GM19468 (cell line): ENCODE results near the gene CNTROB.
A peak's percentile ranks its signal among the peaks of the same experiment; 100 is the strongest.

Experiments used
- ATAC-seq: cut with Tn5 transposase; IDR thresholded peaks from one replicate; pipeline ENCODE4 v1.9.1; 2021; ENCODE audit warnings: mild to moderate bottlenecking, moderate library complexity, moderate number of reproducible peaks; ENCODE audit not compliant: unreplicated experiment; ENCODE audit errors: extremely low read depth

CNTROB gene

DNA sequence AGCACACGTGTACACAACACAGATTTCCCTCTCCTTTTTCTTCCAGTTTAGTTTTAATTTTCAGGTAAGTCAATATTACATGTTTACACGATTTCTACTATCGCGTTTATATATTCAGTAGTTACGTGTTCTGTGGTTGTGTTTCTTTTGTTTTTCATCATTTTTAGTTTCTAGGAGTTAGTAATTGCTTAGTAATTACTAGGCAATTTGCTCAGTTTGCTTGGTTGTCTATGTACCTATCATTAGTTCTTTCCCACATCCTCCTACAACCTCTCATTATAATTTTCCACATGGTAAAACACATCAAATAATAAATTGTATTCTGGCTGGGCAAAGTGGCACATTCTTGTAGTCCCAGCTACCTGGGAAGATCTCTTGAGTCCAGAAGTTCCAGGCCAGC is 45.8 kb downstream of the CNTROB start:
- ATAC-seq = no peak

DNA sequence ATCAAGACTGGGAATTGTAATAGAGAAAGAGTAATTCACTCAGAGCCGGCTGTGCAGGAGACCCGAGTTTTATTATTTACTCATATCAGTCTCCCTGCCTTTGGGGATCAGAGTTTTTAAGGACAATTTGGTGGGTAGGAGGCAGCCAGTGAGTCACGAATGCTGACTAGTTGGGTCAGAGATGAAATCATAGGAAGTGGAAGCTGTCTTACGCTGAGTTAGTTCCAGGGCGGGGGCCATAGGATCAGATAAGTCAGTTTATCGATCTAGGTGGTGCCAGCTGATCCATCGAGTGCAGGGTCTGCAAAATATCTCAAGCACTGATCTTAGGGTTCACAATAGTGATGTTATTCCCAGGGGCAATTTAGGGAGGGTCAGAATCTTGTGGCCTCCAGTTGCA is 50.2 kb downstream of the CNTROB start:
- no peak for ATAC-seq

DNA sequence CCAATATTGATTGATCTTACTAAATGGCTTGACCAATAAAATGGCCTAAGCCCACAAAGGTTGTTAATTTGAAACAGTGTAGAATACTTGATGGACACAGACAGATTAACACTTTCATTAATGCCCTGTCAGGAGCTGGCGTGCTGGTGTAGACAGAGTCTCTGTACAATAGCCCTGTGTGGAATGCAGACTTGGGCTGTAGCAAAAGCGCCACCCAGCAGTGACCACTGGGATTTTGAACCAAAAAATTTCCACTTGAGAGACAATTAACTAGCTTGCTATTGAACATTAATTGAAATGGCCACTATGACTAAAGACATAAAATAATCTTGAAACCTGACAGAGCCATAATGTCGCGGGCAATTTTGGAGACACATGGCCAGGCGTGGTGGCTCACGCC is 50.7 kb downstream of the CNTROB start:
- no peak for ATAC-seq

DNA sequence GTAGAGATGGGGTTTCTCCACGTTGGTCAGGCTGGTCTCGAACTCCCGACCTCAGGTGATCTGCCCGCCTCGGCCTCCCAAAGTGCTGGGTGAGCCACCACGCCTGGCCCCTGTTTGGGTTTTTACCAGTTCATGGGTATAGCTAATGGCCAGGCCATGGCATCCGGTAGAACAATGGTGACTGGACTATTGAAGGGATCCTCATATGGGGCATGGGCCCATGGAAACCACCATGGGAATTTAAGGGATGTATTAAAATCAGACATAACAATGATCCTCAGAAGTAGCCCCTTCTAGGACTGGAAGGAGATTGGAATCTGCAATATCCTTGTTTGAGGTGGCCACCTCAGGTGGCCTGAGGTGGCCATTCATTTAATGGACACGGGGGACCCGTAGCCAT is 52.9 kb downstream of the CNTROB start:
- no peak for ATAC-seq

DNA sequence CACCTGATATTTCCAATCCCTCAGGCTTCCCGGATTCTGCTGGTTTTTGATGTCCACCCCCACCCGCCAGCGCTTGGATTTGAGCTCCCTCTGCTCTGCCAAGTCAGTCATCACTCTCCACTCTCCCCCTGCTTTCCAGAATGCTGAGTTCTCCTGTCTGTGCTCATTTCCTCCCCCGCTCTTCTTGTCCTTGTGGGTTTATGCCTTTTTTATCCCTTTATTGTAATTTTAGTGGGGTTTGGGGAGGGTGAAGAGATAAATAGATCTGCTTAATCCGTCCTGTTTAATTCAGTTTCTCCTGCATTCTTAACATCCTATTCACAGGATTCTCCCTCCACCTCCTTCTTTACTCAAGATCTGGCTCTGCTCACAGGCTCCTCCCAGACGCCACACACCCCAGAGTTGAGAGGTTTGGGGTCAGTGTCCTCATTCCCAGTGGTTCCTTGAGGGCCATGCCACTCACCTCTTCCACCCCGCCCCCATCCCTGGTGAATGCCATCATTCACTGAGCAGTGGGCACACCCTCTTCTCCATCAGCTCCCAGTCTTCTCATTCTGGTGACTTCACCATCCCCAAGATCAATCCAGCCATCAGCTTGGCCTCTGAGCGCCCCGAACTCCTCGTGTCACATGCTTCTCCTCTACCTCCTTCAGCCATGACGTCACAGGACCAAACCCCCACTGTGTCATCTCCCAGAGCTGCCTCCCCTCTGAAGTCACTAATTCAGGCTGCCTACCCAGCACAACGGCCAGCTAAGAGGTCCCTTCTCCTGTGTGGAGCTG is 55.3 kb downstream of the CNTROB start:
- ATAC-seq = no peak

DNA sequence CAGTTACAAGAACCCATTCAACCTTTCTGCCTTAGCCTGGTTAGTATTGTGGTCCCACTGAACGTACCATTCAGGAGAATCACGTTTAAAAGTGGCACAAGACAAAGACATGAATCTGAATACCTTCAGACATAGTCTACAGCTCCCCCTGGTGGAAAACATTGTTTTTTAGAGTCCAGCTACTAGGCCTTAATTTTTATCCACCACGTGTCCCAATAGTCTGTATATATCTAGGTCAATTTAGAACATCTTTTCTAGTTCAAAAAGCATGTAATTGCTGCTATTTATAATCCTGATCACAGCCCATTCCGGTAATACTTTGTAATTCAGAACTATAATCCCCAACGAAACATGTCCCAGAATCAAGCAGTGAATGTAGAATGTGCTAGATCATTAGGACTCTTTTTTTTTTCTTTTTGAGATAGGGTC is 56.8 kb downstream of the CNTROB start:
- ATAC-seq = no peak

DNA sequence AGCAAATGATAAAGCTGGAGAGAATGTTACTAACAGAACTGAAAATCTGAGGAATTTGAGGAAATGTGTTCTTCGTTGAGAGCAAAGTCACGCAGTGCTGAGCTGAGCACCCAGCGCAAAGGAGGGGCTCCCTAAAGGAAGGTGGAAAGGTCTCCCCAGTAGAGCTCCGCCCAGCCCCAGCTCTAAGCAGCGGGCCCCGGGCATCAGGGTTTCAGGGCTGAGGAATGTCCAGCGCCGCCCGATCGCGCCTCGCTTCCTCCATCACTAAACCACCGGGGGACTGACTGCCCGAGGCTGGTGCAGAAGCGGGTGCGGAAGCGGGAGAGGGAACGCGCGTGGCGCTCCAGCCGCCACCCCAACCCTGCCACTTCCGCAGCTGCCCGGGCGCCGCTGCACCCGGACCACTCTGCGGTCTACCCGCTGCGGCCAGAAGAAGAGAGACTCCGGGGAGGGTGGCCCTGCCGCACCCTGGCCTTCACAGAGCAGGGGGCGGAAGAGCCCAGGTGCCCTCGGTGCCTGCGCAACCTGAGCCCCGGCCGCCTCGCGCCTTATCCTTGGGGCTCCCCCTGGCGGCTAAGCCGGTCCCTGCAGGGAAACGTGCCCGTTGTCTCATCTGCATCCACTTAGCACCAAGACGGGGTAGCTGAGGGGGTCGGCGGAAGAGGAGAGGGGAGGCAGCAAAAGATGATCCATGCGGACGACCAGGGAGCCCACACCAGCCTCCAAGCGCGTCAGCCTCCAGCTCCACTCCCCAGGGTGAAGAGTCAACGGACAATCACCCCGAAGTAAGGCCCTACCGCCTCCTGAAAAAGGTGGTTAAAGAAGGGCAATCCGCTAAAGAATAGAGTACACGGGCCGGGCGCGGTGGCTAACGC is 58.0 kb downstream of the CNTROB start:
- ATAC-seq = peak; percentile 44

DNA sequence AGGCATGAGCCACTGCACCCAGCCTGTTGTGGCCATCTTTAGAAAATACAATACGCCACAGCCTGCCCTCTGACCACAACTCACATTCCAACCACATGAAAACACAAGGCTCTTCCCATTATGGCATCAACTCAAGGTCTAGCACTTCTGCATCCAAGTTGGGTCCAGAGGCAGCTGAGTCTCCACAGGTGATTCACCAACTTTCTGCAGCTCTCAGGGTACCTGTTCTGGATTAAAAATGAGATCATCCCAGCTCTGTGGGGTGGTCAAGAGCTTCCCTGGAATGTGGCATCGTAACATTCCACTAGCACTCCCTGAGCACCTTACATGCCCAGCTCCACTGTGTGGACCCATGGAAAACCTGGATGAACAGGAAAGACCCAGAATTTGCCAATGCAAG is 60.5 kb downstream of the CNTROB start:
- no peak for ATAC-seq

DNA sequence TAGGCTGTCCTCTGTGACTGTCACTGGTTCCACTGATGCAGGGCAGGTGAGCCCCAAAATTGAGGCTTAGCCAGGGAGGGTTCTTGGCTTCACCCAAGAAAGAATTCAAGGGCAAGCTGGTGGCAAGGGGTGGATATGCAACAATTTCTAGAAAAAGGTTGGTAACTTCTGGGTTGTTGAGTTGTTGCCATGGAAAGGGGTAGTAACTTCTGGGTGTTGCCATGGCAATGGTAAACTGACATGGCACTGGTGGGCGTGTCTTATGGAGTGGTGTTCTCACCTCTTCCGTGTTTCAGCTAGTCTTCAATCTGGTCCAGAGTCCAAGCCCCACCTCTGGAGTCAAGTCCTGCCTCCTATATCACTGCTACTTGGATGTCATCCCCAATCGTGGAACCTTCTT is 60.9 kb downstream of the CNTROB start:
- ATAC-seq = no peak

DNA sequence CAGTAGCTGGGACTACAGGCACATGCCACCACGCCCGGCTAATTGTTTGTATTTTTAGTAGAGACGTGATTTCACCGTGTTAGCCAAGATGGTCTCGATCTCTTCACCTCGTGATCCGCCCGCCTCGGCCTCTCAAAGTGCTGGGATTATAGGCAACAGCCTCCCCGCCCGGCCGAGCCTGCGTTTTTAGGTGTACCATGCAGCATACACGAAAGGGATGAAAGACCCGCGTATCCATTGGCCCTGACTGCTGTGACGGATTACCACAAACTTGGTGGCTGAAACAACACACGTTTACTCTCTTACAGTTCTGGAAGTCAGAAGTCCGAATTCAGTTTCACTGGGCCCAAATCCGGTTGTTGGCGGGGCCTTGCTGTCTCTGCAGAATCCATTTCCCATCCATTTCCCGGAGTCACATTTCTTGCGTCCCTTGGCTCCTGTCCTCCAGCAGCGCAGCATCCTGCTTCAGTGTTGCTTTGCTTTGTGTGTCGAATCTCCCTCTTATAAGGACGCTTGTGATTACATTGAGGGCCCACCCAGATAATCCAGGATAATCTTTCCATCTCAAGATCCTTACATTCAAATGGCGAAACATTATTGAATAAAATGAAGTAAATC is 62.1 kb downstream of the CNTROB start:
- ATAC-seq = no peak

DNA sequence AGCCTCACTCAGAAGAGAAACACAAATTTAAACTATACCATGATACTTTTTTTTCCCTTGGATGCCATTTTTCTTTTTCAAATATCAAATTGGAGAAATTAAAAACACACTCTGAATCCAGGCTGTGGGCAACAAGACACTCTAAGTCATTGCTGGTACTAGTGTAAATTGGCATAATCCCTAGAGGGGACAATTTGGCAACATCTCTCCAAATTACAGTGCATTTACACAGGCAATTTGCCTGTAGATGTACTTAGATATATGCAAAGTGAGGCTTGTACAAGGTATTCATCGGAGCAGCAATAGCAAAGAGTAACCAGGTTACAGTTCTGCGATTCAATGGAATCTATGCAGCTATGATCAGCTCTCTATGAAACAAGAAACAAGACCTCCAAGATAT is 63.7 kb downstream of the CNTROB start:
- ATAC-seq = no peak

DNA sequence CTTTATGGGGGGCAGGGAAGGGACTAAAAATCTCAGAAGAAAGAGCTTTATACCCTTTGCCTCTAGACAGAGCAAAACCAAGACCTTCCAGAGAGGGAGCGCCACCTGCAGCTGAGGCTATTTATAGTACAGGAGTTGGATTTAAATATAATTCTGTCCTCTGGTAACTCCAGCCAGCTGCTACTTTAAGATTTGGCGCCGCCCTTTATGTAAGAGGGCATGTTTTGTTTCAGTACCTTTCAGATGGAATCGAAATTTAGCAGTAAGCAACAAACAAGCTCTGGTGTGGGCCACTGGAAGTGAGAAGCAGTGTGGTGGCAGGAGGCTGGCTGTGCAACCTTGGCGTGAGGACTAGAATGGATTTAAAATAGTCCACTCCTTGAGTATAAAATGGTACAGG is 65.2 kb downstream of the CNTROB start:
- ATAC-seq = no peak
